GM12878 (cell line): Measurements from ENCODE around the gene GMDS.

Experiments
- RFX5 ChIP-seq: IDR thresholded peaks from 2 replicates; pipeline ENCODE4 v1.6.1; 2011; ENCODE audit warnings: low read depth, low read length, improper control_type of control experiment
- STAT3 ChIP-seq: IDR thresholded peaks from 2 replicates; pipeline ENCODE4 v1.6.1; 2011; ENCODE audit warnings: low read depth, low read length, improper control_type of control experiment

- no peak for TF ChIP-seq RFX5
- no peak for TF ChIP-seq STAT3
Measured at GRCh38 chr6:1903780-1904465, 341.5 kb downstream of the GMDS start.
